Heart left ventricle (tissue), 16 donors: ENCODE measurements around the gene UBAP1. TPM values are rescaled to one million over a fixed set of nuclear protein-coding genes. Genes with fewer than 3 reads are reported as not detected.

ENCODE experiments used
- ATAC-seq, 4 donors: fragments of 200-7000 bp; cut with Tn5 transposase; one replicate each; pipeline ENCODE4 v1.9.1; 2020 to 2022; ENCODE audit warnings: moderate library complexity in 4 of 4, mild to moderate bottlenecking in 3 of 4, moderate number of reproducible peaks in 1 of 4
- DNase-seq, 5 donors: peaks; one replicate each; pipeline ENCODE4 v3.0.0-alpha.2; 2020
- H3K27ac ChIP-seq, 12 donors: fragments of 200-600 bp; sonication (generic) in 4 of 12; one replicate each; pipeline versions ENCODE4 v1.5.0 to v1.8.0; 2016 to 2022; ENCODE audit warnings: mild to moderate bottlenecking in 2 of 12
- H3K27me3 ChIP-seq, 9 donors: fragments of 200-600 bp; sonication (generic) in 2 of 9; one replicate each; pipeline versions ENCODE4 v1.5.1 to v1.8.0; 2016 to 2022; ENCODE audit warnings: mild to moderate bottlenecking in 3 of 9
- H3K36me3 ChIP-seq, 9 donors: fragments of 200-600 bp; sonication (generic) in 2 of 9; one replicate each; pipeline versions ENCODE4 v1.5.0 to v1.8.0; 2018 to 2022; ENCODE audit warnings: mild to moderate bottlenecking in 2 of 9
- H3K4me1 ChIP-seq, 12 donors: fragments of 200-600 bp; sonication (generic) in 4 of 12; one replicate each; pipeline versions ENCODE4 v1.5.0 to v1.8.0; 2016 to 2022; ENCODE audit warnings: mild to moderate bottlenecking in 3 of 12
- H3K4me3 ChIP-seq, 12 donors: fragments of 200-600 bp; sonication (generic) in 4 of 12; one replicate each; pipeline versions ENCODE4 v1.5.0 to v1.8.0; 2017 to 2022; ENCODE audit warnings: mild to moderate bottlenecking in 9 of 12, moderate library complexity in 4 of 12
- H3K9me3 ChIP-seq, 12 donors: fragments of 200-600 bp; sonication (generic) in 4 of 12; one replicate each; pipeline versions ENCODE4 v1.5.0 to v1.8.0; 2016 to 2022; ENCODE audit warnings: mild to moderate bottlenecking in 1 of 12
- CTCF ChIP-seq, 12 donors: fragments of 200-600 bp; sonication (generic) in 4 of 12; IDR thresholded peaks; one replicate each; pipeline versions ENCODE4 v1.5.0 to v1.8.0; 2018 to 2022; ENCODE audit warnings: antibody characterized with exemption in 12 of 12, mild to moderate bottlenecking in 5 of 12
- POLR2A ChIP-seq, 2 donors: fragments of 450-650 bp; IDR thresholded peaks; one replicate each; pipeline ENCODE4 v1.6.1; 2017; ENCODE audit warnings: antibody characterized with exemption in 2 of 2, mild to moderate bottlenecking in 2 of 2, moderate library complexity in 2 of 2
- WGBS, 4 donors: extraction: QIAGEN DNeasy Blood & Tissue Kit in 2 of 4; methylation state at CpG; one replicate each; pipeline versions ENCODE4 v1.1.5 to v1.1.7; 2013 to 2018; 5-methylcytosine and 5-hydroxymethylcytosine counted together
- intact Hi-C, 10 donors: fragments of 100-400 bp; cut with DNase I; formaldehyde crosslinking; loops; one replicate each; pipeline versions ENCODE4 v1.11.1 to v1.14.2; 2022
- polyA plus RNA-seq, 2 donors: library from polyadenylated mRNA; stranded (reverse); fragments of 200-250 nt; gene quantifications; one replicate each; pipeline ENCODE4 v1.2.3, GENCODE V29; 2013
- total RNA-seq, 9 donors: library from RNA; depleted of rRNA in 2 of 9; stranded (reverse); fragments of >200 nt in 2 of 9; fragmentation: NEBNext Ultra II Directional in 3 of 9; extraction: Animal tissue kit (Norgen Biotek cat#: 25700) in 3 of 9; gene quantifications; one replicate each; pipeline versions ENCODE4 v1.1.0 to v1.2.4, GENCODE V29; 2016 to 2023
- donor health status: ischemic (EF 13 %, LVEDD 7.1; RV severe dilation, severe dysfunction).
- donor health status: healthy with polysubstance abuse.
- donor health status: DM: no; HTN: yes; CAD: no.
- donor health status: DM: no; HTN: no; CAD: no.
- donor health status: ischemic (EF 25% LVEDD 6.9; RV normal size, moderate dysfunction).
- donor health status: ischemic (EF 25% LVEDD 5.7; RV mildly dilated, moderate dysfunction).
- donor health status: healthy.
- donor health status: DM: yes; HTN: yes; CAD: no.
- donor health status: ischemic (EF 35%, LVEDD 5.7; RV mildly dilated, moderate dysfunction).
- donor health status: nonischemic (EF 11% LVEDD 7.7; RV severe dilation, severe dysfunction).
- donor health status: DM: yes; HTN: yes; CAD: no.
- donor health status: PGD.
- donor health status: ischemic (EF 29% LVEDD 5.4; RV normal size, mild dysfunction).
- donor health status: nonischemic (EF 23%, LVEDD 6.1; RV moderate dilation, normal function).

Gene UBAP1
- total and polyA plus RNA-seq, 11 donors: 18.7 to 66.1 (median 43.1) TPM

DNA sequence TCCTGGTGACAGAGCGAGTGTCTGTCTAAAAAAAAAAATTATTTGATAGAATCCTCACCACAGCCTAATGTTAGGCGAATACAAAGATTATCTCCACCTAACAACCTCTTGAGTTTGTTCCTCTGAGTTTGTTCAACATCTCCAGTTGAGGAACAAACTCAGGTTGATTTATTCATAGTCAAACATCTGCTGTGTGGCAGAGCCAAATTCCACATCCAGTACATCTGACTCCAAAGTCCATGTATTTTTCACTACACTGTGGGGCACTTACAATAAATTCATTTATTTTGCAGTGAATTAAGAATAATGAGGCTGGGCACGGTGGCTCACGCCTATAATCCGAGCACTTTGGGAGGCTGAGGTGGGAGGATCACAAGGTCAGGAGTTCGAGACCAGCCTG, 97.0 kb downstream of the UBAP1 start:
- Histone ChIP-seq H3K4me3 (no peak overlapping the region), H3K36me3 (no peaks in the 10 kb centered on the region), H3K27me3 (no peaks in the 10 kb centered on the region), H3K27ac (no peak overlapping the region), H3K4me1 (peaks cover 0 to 14% (median 0%) of the 10 kb centered on the region in 12 donors), H3K9me3 (no peaks in the 10 kb centered on the region)
- WGBS, 4 donors: 92 to 96% (median 94%) methylated on average over 6 of the region's 6 CpGs
- ATAC-seq (no peak), DNase-seq (no peak)
- intact Hi-C loops: no loop called here
- no peak for TF ChIP-seq CTCF (IDR thresholded peaks at IDR 0.05)
- TF ChIP-seq POLR2A (IDR thresholded peaks at IDR 0.05): no peak

- no peaks in the 10 kb centered on the region for H3K36me3 ChIP-seq
- TF ChIP-seq CTCF (IDR thresholded peaks at IDR 0.05): no peak
- TF ChIP-seq POLR2A (IDR thresholded peaks at IDR 0.05): no peak
- intact Hi-C loops: no loop called here
- H3K9me3 ChIP-seq: no peaks in the 10 kb centered on the region
- no peak overlapping the region for H3K27ac ChIP-seq
- WGBS, 4 donors: 93 to 97% (median 95%) methylated on average over 3 of the region's 3 CpGs
- H3K27me3 ChIP-seq: no peaks in the 10 kb centered on the region
- H3K4me3 ChIP-seq: no peak overlapping the region
- peaks cover 0 to 14% (median 0%) of the 10 kb centered on the region in 12 donors for H3K4me1 ChIP-seq
- DNase-seq (no peak), ATAC-seq (no peak)
Measured at GRCh38 chr9:34276772-34277171, 97.9 kb downstream of the UBAP1 start.

GRCh38 chr9:34279411-34279810, 100.6 kb downstream of the UBAP1 start:
- ATAC-seq (no peak), DNase-seq (no peak)
- Histone ChIP-seq H3K27ac (no peak overlapping the region), H3K4me1 (peaks cover 0 to 14% (median 0%) of the 10 kb centered on the region in 12 donors), H3K9me3 (no peaks in the 10 kb centered on the region), H3K36me3 (no peaks in the 10 kb centered on the region), H3K27me3 (no peaks in the 10 kb centered on the region), H3K4me3 (no peak overlapping the region)
- TF ChIP-seq CTCF (IDR thresholded peaks at IDR 0.05) (no peak), POLR2A (IDR thresholded peaks at IDR 0.05) (no peak)
- intact Hi-C loops: loop anchor here in 1 of 10 donors (2.0 kb wide), 1 partner anchor 17 kb away; no protein-coding TSS in a partner anchor
- WGBS, 4 donors: 51 to 69% (median 58%) methylated on average over 3 of the region's 3 CpGs

GRCh38 chr9:34282096-34282495, 103.3 kb downstream of the UBAP1 start:
- Histone ChIP-seq H3K27ac (no peak overlapping the region), H3K36me3 (no peaks in the 10 kb centered on the region), H3K4me1 (peaks cover 0 to 14% (median 0%) of the 10 kb centered on the region in 12 donors), H3K9me3 (no peaks in the 10 kb centered on the region), H3K4me3 (no peak overlapping the region), H3K27me3 (no peaks in the 10 kb centered on the region)
- no peak for DNase-seq
- ATAC-seq: no peak
- intact Hi-C loops: no loop called here
- WGBS, 4 donors: 92 to 96% (median 93%) methylated on average over 1 of the region's 1 CpG
- no peak for TF ChIP-seq POLR2A (IDR thresholded peaks at IDR 0.05)
- no peak for TF ChIP-seq CTCF (IDR thresholded peaks at IDR 0.05)
